ENCODE measurements around the gene C1orf167.

DNA sequence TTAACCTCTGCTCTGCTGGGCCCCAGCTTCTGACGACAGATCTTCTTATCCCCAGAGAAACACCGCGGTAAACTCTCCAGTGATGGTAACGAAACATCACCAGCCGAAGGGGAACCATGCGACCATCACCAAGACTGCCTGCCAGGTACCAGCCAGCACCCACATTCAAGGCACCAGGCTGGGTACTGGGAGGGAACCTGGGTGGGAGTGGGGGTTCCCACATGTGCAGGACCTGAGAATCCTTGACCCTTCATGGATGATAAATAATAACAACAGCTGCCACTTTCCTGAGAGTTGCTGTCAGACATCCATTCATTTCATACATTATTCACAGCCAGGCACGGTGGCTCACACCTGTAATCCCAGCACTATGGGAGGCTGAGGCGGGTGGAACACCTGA, 49.7 kb upstream of the C1orf167 start:
- no peak for TF ChIP-seq POLR2AphosphoS5 (IDR thresholded peaks at IDR 0.05)
- TF ChIP-seq, protein P1, sequence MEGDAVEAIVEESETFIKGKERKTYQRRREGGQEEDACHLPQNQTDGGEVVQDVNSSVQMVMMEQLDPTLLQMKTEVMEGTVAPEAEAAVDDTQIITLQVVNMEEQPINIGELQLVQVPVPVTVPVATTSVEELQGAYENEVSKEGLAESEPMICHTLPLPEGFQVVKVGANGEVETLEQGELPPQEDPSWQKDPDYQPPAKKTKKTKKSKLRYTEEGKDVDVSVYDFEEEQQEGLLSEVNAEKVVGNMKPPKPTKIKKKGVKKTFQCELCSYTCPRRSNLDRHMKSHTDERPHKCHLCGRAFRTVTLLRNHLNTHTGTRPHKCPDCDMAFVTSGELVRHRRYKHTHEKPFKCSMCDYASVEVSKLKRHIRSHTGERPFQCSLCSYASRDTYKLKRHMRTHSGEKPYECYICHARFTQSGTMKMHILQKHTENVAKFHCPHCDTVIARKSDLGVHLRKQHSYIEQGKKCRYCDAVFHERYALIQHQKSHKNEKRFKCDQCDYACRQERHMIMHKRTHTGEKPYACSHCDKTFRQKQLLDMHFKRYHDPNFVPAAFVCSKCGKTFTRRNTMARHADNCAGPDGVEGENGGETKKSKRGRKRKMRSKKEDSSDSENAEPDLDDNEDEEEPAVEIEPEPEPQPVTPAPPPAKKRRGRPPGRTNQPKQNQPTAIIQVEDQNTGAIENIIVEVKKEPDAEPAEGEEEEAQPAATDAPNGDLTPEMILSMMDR (IDR thresholded peaks at IDR 0.05): no peak

Measured in breast epithelium (tissue), 3 donors.